HL-60 (cell line): ENCODE data around the gene ERAP2.

Source experiments
- DNase-seq, 2 experiments: peaks; one replicate each; pipeline ENCODE4 v3.0.0-alpha.2; 2010 to 2020; ENCODE audit warnings: low read depth in 1 of 2, low spot score in 1 of 2
- H3K27ac ChIP-seq: fragments of 250-450 bp; sonication (Bioruptor Pico); replicated peaks from 2 replicates; pipeline ENCODE4 v1.5.1; 2020; ENCODE audit warnings: mild to moderate bottlenecking, moderate library complexity
- H3K27me3 ChIP-seq: fragments of 250-450 bp; sonication (Bioruptor Pico); 2 replicates; pipeline ENCODE4 v1.5.1; 2021; ENCODE audit warnings: mild to moderate bottlenecking, moderate library complexity; ENCODE audit not compliant: insufficient read depth, poor library complexity, severe bottlenecking
- H3K4me3 ChIP-seq: replicated peaks from 2 replicates; pipeline ENCODE4 v1.5.1; 2011; ENCODE audit warnings: mild to moderate bottlenecking, control low read depth, low read length; ENCODE audit not compliant: insufficient read depth
- GABPA ChIP-seq: IDR thresholded peaks from 2 replicates; pipeline ENCODE4 v1.6.1; 2012; ENCODE audit warnings: low read depth
- POLR2AphosphoS5 ChIP-seq: IDR thresholded peaks from 2 replicates; pipeline ENCODE4 v1.6.1; 2012; ENCODE audit warnings: low read depth
- SPI1 ChIP-seq: IDR thresholded peaks from 2 replicates; pipeline ENCODE4 v1.6.1; 2012; ENCODE audit warnings: low read depth, mild to moderate bottlenecking, borderline replicate concordance
- TF ChIP-seq, protein P1 (sequence below): IDR thresholded peaks from 2 replicates; pipeline ENCODE4 v1.6.1; 2012; ENCODE audit warnings: low read depth; ENCODE audit not compliant: insufficient replicate concordance
- TF ChIP-seq, protein P2 (sequence below): IDR thresholded peaks from one replicate; pipeline ENCODE4 v1.5.1; 2011; ENCODE audit warnings: low read length, control low read depth, inconsistent platforms; ENCODE audit not compliant: insufficient read depth

Gene ERAP2

DNA sequence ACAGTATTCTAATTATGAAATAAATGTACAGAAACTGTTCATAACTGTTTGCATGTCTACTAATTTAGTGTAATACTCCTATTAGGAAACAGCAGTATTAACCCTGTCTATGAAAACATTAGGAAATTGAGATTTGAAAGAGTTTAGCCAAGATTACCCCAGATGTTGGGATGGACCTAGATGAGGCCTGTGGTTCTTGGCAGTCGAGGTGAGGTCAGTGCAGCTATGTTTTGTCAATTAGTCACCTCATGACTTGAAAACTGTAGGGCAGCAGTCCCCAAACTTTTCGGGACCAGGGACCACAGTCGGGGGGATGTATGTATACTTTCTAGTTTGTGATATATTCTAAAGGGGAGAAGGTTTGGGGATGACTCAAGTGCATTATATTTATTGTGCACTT lies 64.3 kb downstream of the ERAP2 start:
- Histone ChIP-seq H3K27ac (no peak overlapping the region), H3K27me3 (no peaks in the 10 kb centered on the region), H3K4me3 (no peak overlapping the region)
- DNase-seq, result no peak
- TF ChIP-seq, protein P1, sequence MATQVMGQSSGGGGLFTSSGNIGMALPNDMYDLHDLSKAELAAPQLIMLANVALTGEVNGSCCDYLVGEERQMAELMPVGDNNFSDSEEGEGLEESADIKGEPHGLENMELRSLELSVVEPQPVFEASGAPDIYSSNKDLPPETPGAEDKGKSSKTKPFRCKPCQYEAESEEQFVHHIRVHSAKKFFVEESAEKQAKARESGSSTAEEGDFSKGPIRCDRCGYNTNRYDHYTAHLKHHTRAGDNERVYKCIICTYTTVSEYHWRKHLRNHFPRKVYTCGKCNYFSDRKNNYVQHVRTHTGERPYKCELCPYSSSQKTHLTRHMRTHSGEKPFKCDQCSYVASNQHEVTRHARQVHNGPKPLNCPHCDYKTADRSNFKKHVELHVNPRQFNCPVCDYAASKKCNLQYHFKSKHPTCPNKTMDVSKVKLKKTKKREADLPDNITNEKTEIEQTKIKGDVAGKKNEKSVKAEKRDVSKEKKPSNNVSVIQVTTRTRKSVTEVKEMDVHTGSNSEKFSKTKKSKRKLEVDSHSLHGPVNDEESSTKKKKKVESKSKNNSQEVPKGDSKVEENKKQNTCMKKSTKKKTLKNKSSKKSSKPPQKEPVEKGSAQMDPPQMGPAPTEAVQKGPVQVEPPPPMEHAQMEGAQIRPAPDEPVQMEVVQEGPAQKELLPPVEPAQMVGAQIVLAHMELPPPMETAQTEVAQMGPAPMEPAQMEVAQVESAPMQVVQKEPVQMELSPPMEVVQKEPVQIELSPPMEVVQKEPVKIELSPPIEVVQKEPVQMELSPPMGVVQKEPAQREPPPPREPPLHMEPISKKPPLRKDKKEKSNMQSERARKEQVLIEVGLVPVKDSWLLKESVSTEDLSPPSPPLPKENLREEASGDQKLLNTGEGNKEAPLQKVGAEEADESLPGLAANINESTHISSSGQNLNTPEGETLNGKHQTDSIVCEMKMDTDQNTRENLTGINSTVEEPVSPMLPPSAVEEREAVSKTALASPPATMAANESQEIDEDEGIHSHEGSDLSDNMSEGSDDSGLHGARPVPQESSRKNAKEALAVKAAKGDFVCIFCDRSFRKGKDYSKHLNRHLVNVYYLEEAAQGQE, result no peak
- TF ChIP-seq, protein P2, sequence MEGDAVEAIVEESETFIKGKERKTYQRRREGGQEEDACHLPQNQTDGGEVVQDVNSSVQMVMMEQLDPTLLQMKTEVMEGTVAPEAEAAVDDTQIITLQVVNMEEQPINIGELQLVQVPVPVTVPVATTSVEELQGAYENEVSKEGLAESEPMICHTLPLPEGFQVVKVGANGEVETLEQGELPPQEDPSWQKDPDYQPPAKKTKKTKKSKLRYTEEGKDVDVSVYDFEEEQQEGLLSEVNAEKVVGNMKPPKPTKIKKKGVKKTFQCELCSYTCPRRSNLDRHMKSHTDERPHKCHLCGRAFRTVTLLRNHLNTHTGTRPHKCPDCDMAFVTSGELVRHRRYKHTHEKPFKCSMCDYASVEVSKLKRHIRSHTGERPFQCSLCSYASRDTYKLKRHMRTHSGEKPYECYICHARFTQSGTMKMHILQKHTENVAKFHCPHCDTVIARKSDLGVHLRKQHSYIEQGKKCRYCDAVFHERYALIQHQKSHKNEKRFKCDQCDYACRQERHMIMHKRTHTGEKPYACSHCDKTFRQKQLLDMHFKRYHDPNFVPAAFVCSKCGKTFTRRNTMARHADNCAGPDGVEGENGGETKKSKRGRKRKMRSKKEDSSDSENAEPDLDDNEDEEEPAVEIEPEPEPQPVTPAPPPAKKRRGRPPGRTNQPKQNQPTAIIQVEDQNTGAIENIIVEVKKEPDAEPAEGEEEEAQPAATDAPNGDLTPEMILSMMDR, result no peak
- TF ChIP-seq GABPA (no peak), POLR2AphosphoS5 (no peak), SPI1 (no peak)

DNA sequence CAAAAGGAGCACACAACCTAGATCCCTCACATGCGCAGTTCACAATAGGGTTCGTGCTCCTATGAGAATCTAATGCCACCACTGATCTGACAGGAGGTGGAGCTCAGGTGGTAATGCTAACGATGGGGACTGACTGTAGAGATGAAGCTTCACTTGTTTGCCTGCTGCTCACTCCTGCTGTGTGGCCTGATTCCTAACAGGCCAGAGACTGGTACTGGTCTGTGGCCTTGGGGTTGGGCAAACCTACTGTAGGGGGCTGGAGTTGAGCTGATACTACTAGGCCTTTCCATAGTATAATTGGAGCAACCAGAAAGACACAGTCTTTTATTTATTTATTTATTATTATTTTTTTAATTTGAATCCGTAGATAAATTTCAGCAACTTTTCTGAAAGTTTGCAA lies 64.8 kb downstream of the ERAP2 start:
- DNase-seq, result no peak
- no peak overlapping the region for H3K4me3 ChIP-seq
- TF ChIP-seq GABPA (no peak), SPI1 (no peak)
- TF ChIP-seq, protein P2, result no peak
- TF ChIP-seq, protein P1, result no peak
- no peak overlapping the region for H3K27ac ChIP-seq
- no peaks in the 10 kb centered on the region for H3K27me3 ChIP-seq

DNA sequence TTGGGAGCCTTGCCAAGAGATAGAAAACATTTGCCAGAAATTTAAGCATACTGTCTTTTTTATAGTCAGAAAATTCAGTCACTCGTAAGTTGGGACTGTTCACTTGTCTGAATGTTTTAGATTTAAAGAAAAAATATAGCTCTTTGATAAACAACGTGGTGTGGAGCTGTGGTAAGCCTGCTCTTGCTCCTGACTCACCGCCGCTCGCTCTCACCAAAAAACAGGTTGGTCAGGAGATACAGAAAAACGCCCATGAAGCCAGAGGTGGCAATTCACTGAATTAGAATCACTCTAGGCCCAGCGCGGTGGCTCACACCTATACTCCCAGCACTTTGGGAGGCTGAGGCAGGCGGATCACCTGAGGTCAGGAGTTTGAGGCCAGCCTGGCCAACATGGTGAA lies 65.8 kb downstream of the ERAP2 start:
- Histone ChIP-seq H3K4me3 (no peak overlapping the region), H3K27ac (no peak overlapping the region), H3K27me3 (no peaks in the 10 kb centered on the region)
- no peak for DNase-seq
- TF ChIP-seq, protein P2, result no peak
- TF ChIP-seq, protein P1, result no peak
- TF ChIP-seq SPI1, result no peak
- no peak for TF ChIP-seq POLR2AphosphoS5
- TF ChIP-seq GABPA, result no peak
